PFSK-1 (cell line): ENCODE data around the gene GHRH.

ENCODE experiments used
- POLR2AphosphoS5 ChIP-seq: IDR thresholded peaks from 2 replicates; pipeline ENCODE4 v1.6.1; 2012; ENCODE audit warnings: low read depth, mild to moderate bottlenecking, control low read depth, low read length, moderate library complexity
- REST ChIP-seq, 2 experiments: IDR thresholded peaks; 2 replicates each; pipeline versions ENCODE4 v1.6.1 to v1.8.0; 2011 to 2012; ENCODE audit warnings: low read depth in 2 of 2, low read length in 2 of 2, control low read depth in 1 of 2, inconsistent platforms in 1 of 2, mild to moderate bottlenecking in 1 of 2, moderate library complexity in 1 of 2; ENCODE audit not compliant: insufficient read depth in 1 of 2
- SIN3A ChIP-seq: IDR thresholded peaks from 2 replicates; pipeline ENCODE4 v1.6.1; 2012; ENCODE audit warnings: mild to moderate bottlenecking, low read length, moderate library complexity, borderline replicate concordance; ENCODE audit not compliant: insufficient read depth
- TAF1 ChIP-seq: IDR thresholded peaks from 2 replicates; pipeline ENCODE4 v1.6.1; 2012; ENCODE audit warnings: low read length, control low read depth, borderline replicate concordance; ENCODE audit not compliant: insufficient read depth

- TF ChIP-seq POLR2AphosphoS5 = no peak
- no peak for TF ChIP-seq TAF1
- no peak for TF ChIP-seq REST (IDR thresholded peaks at IDR 0.05; ENCODE audit: insufficient read depth in 1 of 2, low read depth in 2 of 2, low read length in 2 of 2)
- TF ChIP-seq SIN3A = no peak
Observed at GRCh38 chr20:37204056-37204455, 57.6 kb downstream of the GHRH start.
